PC-9 (cell line): ENCODE measurements around the gene ERMAP.

Experiments used
- CTCF ChIP-seq: fragments of 200-600 bp; sonication (generic); conservative IDR thresholded peaks from 2 replicates; pipeline ENCODE4 v1.6.1; 2017; ENCODE audit warnings: mixed run types, antibody characterized with exemption, mild to moderate bottlenecking, moderate library complexity
- EZH2 ChIP-seq: fragments of 200-600 bp; sonication (generic); IDR thresholded peaks from 2 replicates; pipeline ENCODE4 v1.8.0; 2017; ENCODE audit warnings: antibody characterized with exemption, low read depth

GRCh38 chr1:42806171-42806570, 10.8 kb upstream of the ERMAP start:
- TF ChIP-seq EZH2 (no peak), CTCF (no peak)
